Measurements from ENCODE around the gene JAG2.
A peak's percentile ranks its signal among the peaks of the same experiment; 100 is the strongest.
"Not testable (repeated sequence)": the region's sequence is repeated elsewhere in the genome, so short reads cannot be mapped to it uniquely, and the experiment has no call there.

JAG2 gene

GRCh38 chr14:105119408-105120025, 49.1 kb downstream of the JAG2 start:
- no peak overlapping the region for H3K4me3 Mint-ChIP-seq
- no peak for DNase-seq (ENCODE audit: low spot score in 2 of 2)
- ATAC-seq = no peak
- H3K4me1 Mint-ChIP-seq = peaks cover 4% of the 10 kb centered on the region
- no peak overlapping the region for H3K27ac Mint-ChIP-seq
- no peaks in the 10 kb centered on the region for H3K36me3 Mint-ChIP-seq
- H3K9me3 Mint-ChIP-seq = peaks cover 5% of the 10 kb centered on the region

GRCh38 chr14:105118646-105119407, 49.7 kb downstream of the JAG2 start:
- ATAC-seq = no peak
- Mint-ChIP-seq H3K27ac (no peak overlapping the region), H3K4me1 (no peaks in the 10 kb centered on the region), H3K4me3 (no peak overlapping the region), H3K36me3 (no peaks in the 10 kb centered on the region), H3K9me3 (peaks cover 5% of the 10 kb centered on the region)
- no peak for DNase-seq (ENCODE audit: low spot score in 2 of 2)

GRCh38 chr14:105117710-105118385, 50.7 kb downstream of the JAG2 start:
- Mint-ChIP-seq H3K36me3 (no peaks in the 10 kb centered on the region), H3K4me3 (no peak overlapping the region), H3K27ac (no peak overlapping the region), H3K9me3 (peaks cover 5% of the 10 kb centered on the region), H3K4me1 (no peaks in the 10 kb centered on the region)
- DNase-seq (ENCODE audit: low spot score in 2 of 2) (no peak), ATAC-seq (no peak)

GRCh38 chr14:105117257-105117646, 51.3 kb downstream of the JAG2 start:
- DNase-seq (ENCODE audit: low spot score in 2 of 2) = no peak
- no peaks in the 10 kb centered on the region for H3K4me1 Mint-ChIP-seq
- no peak overlapping the region for H3K4me3 Mint-ChIP-seq
- H3K9me3 Mint-ChIP-seq = peaks cover 5% of the 10 kb centered on the region
- no peak for ATAC-seq
- H3K27ac Mint-ChIP-seq = no peak overlapping the region
- H3K36me3 Mint-ChIP-seq = no peaks in the 10 kb centered on the region

DNA sequence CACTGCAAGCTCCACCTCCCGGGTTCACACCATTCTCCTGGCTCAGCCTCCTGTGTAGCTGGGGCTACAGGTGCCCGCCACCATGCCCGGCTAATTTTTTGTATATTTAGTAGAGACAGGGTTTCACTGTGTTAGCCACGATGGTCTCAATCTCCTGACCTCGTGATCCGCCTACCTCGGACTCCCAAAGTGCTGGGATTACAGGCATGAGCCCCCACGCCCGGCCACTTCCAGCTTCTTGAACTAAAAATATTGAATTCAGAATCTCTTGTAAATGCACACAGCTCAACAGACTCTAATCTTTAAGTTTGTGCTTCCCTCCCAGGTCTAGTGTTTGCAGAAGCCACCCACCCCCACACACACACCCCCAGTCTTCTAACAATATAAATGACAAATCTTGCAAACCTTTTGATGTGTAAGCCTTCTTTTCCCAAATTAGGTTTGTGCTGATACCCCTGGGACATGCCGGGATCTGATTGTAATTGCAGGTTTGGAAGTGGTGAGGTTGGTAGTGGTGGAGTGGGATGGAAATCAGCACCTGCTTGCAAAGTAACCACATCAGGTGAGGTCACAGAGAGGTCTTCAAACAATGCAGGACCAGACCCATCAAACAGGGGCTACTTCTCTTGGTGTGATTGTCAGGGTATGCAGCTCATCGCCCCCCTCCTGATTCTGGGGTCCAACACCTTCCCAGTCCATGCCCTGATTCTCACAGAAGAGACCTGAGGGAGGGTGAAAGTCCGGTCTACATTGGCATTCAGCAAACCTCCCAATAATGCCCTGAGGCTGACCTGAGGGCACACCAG, 51.9 kb downstream of the JAG2 start:
- peaks cover 3% of the 10 kb centered on the region for H3K9me3 Mint-ChIP-seq
- DNase-seq (ENCODE audit: low spot score in 2 of 2) = no peak
- no peak for ATAC-seq
- no peaks in the 10 kb centered on the region for H3K36me3 Mint-ChIP-seq
- H3K4me1 Mint-ChIP-seq = no peaks in the 10 kb centered on the region
- no peak overlapping the region for H3K4me3 Mint-ChIP-seq
- no peak overlapping the region for H3K27ac Mint-ChIP-seq

DNA sequence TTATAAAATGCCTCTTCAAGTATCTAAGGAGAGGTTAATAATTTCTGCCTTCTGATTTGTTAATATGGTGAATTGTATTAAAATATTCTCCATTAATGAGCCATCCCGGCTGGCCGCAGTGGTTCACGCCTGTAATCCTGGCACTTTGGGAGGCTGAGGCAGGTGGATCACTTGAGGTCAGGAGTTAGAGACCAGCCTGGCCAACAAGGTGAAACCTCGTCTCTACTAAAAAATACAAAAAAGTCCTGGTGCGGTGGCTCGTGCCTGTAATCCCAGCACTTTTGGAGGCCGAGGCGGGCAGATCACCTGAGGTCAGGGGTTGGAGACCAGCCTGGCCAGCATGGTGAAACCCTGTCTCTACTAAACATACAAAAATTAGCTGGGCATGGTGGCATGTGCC, 59.3 kb downstream of the JAG2 start:
- not testable (repeated sequence) for H3K36me3 Mint-ChIP-seq; H3K4me1 Mint-ChIP-seq; ATAC-seq; DNase-seq (ENCODE audit: low spot score in 2 of 2); H3K27ac Mint-ChIP-seq; H3K4me3 Mint-ChIP-seq; H3K9me3 Mint-ChIP-seq

DNA sequence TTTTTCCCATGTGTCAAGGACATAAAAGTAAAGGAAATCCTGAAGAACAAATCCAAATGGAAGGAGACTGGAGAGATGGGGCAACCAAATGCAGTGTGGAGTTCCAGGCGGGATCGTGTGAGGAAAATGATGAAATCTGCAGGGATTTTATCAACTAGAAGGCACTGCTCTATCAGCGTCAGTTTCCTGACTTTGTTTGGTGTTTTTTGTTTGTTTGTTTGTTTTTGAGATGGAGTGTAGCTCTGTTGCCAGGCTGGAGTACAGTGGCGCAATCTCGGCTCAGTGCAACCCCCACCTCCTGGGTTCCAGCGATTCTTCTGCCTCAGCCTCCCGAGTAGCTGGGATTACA, 60.1 kb downstream of the JAG2 start:
- Mint-ChIP-seq H3K27ac (no peak overlapping the region), H3K4me1 (no peaks in the 10 kb centered on the region)
- ATAC-seq = no peak

GRCh38 chr14:105107781-105108515, 60.6 kb downstream of the JAG2 start:
- Mint-ChIP-seq H3K36me3 (no peaks in the 10 kb centered on the region), H3K27ac (no peak overlapping the region), H3K4me3 (no peak overlapping the region), H3K9me3 (no peaks in the 10 kb centered on the region), H3K4me1 (no peaks in the 10 kb centered on the region)
- no peak for DNase-seq (ENCODE audit: low spot score in 2 of 2)
- no peak for ATAC-seq

More for the DNA sequence above, 60.1 kb downstream of the JAG2 start:
- DNase-seq (ENCODE audit: low spot score in 2 of 2) = no peak
- Mint-ChIP-seq H3K9me3 (no peaks in the 10 kb centered on the region), H3K36me3 (no peaks in the 10 kb centered on the region), H3K4me3 (no peak overlapping the region)

DNA sequence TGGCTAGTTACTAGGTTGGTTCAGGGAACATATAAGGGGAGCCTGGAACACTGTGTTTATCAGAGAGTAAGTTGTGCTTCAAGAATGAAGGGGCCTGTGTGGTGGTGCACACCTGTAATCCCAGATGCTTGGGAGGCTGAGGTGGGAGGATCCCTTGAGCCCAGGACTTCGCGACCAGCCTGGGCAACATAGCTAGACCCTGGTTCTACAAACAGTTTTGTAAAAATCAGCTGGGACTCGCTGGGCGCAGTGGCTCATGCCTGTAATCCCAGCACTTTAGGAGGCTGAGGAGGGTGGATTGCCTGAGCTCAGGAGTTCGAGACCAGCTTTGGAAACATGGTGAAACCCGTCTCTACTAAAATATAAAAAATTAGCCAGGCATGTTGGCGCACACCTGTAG, 61.2 kb downstream of the JAG2 start:
- Mint-ChIP-seq H3K9me3 (no peaks in the 10 kb centered on the region), H3K27ac (no peak overlapping the region), H3K36me3 (no peaks in the 10 kb centered on the region), H3K4me1 (no peaks in the 10 kb centered on the region), H3K4me3 (no peak overlapping the region)
- DNase-seq (ENCODE audit: low spot score in 2 of 2) (no peak), ATAC-seq (no peak)

- DNase-seq (ENCODE audit: low spot score in 2 of 2) = no peak
- H3K4me3 Mint-ChIP-seq = no peak overlapping the region
- no peak overlapping the region for H3K27ac Mint-ChIP-seq
- H3K4me1 Mint-ChIP-seq = no peaks in the 10 kb centered on the region
- ATAC-seq = no peak
- no peaks in the 10 kb centered on the region for H3K36me3 Mint-ChIP-seq
- H3K9me3 Mint-ChIP-seq = no peaks in the 10 kb centered on the region
These were observed 63.4 kb downstream of the JAG2 start for GRCh38 chr14:105105158-105105557.

- H3K9me3 Mint-ChIP-seq = peaks cover 3% of the 10 kb centered on the region
- H3K4me1 Mint-ChIP-seq = peaks cover 6% of the 10 kb centered on the region
- no peak overlapping the region for H3K27ac Mint-ChIP-seq
- DNase-seq (ENCODE audit: low spot score in 2 of 2) (no peak), ATAC-seq (peak; percentile 61)
- no peaks in the 10 kb centered on the region for H3K36me3 Mint-ChIP-seq
- H3K4me3 Mint-ChIP-seq = no peak overlapping the region
These were observed 65.7 kb downstream of the JAG2 start for GRCh38 chr14:105102893-105103292.

GRCh38 chr14:105102361-105102870, 66.2 kb downstream of the JAG2 start:
- peaks cover 6% of the 10 kb centered on the region for H3K4me1 Mint-ChIP-seq
- H3K27ac Mint-ChIP-seq = no peak overlapping the region
- H3K4me3 Mint-ChIP-seq = no peak overlapping the region
- no peak for DNase-seq (ENCODE audit: low spot score in 2 of 2)
- ATAC-seq = no peak
- peaks cover 3% of the 10 kb centered on the region for H3K9me3 Mint-ChIP-seq
- H3K36me3 Mint-ChIP-seq = no peaks in the 10 kb centered on the region

DNA sequence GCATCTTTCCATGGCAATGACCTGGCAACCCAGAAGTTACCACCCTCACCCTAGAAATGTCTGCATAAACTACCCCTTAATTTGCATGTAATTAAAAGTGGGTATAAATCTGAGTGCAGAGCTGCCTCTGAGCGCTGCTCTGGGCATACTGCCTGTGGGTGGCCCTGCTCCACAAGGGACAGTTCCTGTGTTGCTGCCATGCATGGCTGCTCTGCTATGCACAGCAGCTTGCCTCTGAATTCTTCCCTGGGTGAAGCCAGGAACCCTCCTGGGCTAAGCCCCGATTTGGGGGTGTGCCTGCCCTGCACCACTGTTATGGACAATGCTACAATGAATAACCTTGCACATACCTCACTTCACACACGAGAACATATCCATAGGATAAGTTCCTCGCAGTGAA, 67.7 kb downstream of the JAG2 start:
- H3K9me3 Mint-ChIP-seq = peaks cover 3% of the 10 kb centered on the region
- no peak overlapping the region for H3K27ac Mint-ChIP-seq
- no peak for ATAC-seq
- H3K4me1 Mint-ChIP-seq = peaks cover 16% of the 10 kb centered on the region
- no peak for DNase-seq (ENCODE audit: low spot score in 2 of 2)
- H3K36me3 Mint-ChIP-seq = no peaks in the 10 kb centered on the region
- H3K4me3 Mint-ChIP-seq = no peak overlapping the region

DNA sequence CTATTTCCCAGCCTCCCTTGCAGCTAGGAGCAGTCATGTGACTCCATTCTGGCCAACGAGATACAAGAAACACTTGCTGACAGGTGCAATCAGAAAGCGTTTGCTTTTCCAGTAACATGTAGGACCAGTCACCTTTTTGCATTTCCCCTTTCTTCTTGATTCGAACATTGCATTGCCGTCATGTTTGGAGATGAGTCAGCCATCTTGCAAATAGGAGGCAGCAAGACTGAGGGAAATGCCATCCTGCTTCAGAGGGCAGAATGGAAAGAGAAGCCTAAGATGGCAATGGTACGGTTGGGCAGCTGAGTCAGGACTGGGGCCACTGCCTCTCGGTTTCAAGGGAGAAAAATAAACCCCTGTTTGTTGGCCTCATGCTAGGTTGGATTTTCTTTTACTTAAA, 68.8 kb downstream of the JAG2 start:
- no peak overlapping the region for H3K4me3 Mint-ChIP-seq
- DNase-seq (ENCODE audit: low spot score in 2 of 2) (no peak), ATAC-seq (peak; percentile 44)
- peak overlapping the region; percentile 11 for H3K27ac Mint-ChIP-seq
- H3K9me3 Mint-ChIP-seq = peaks cover 3% of the 10 kb centered on the region
- H3K4me1 Mint-ChIP-seq = peaks cover 16% of the 10 kb centered on the region
- H3K36me3 Mint-ChIP-seq = no peaks in the 10 kb centered on the region

DNA sequence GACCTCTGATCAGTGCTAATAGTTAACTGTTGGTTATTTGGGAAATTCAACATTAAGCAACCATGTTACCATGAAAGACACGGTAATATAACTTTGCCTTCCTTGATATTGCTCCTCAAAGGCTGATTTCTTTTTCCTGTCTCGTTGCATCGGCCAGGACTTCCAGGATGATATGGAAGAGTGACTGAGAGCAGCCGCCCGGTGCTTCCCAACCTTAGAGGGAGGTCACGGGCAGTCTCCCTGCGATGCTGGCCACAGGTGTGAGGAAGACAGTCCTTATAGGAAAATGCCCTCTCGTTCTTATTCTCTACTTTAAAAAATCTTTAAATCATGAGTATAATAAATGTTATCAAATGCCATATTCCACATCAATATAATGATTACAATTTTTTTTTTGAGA, 70.3 kb downstream of the JAG2 start:
- ATAC-seq (no peak), DNase-seq (ENCODE audit: low spot score in 2 of 2) (no peak)
- Mint-ChIP-seq H3K9me3 (peaks cover 3% of the 10 kb centered on the region), H3K36me3 (no peaks in the 10 kb centered on the region), H3K4me3 (no peak overlapping the region), H3K4me1 (peaks cover 26% of the 10 kb centered on the region), H3K27ac (no peak overlapping the region)

Measured in stimulated activated effector memory CD8-positive, alpha-beta T cell treated with anti-CD3 and anti-CD28 coated beads, Interleukin-12 subunit alpha, Interleukin-12 subunit beta, amount 100 ng/mL, for 72 hours (primary cell).